Sigmoid colon (tissue), 7 donors: ENCODE data around the gene SYCE1L. TPM values are rescaled to one million over a fixed set of nuclear protein-coding genes. Genes with fewer than 3 reads are reported as not detected.
"Not testable (repeated sequence)": the region's sequence is repeated elsewhere in the genome, so short reads cannot be mapped to it uniquely, and the experiment has no call there.

Source experiments
- DNase-seq: peaks from one replicate; pipeline ENCODE4 v3.0.0-alpha.2; 2019
- H3K27ac ChIP-seq, 4 donors: fragments of 200-600 bp; sonication (generic); one replicate each; pipeline ENCODE4 v1.5.1; 2016 to 2019; ENCODE audit warnings: mild to moderate bottlenecking in 1 of 4
- H3K27me3 ChIP-seq, 3 donors: fragments of 200-600 bp; sonication (generic); one replicate each; pipeline ENCODE4 v1.5.1; 2019; ENCODE audit warnings: mild to moderate bottlenecking in 1 of 3
- H3K36me3 ChIP-seq, 4 donors: fragments of 200-600 bp; sonication (generic); one replicate each; pipeline ENCODE4 v1.5.1; 2016 to 2019
- H3K4me1 ChIP-seq, 4 donors: fragments of 200-600 bp; sonication (generic); one replicate each; pipeline ENCODE4 v1.5.1; 2017 to 2019
- H3K4me3 ChIP-seq, 4 donors: fragments of 200-600 bp; sonication (generic); one replicate each; pipeline ENCODE4 v1.5.1; 2017 to 2019; ENCODE audit warnings: mild to moderate bottlenecking in 2 of 4, moderate library complexity in 1 of 4
- H3K9me3 ChIP-seq, 4 donors: fragments of 200-600 bp in 3 of 4; sonication (generic) in 3 of 4; one replicate each; pipeline versions ENCODE4 v1.5.1 to v1.6.1; 2013 to 2019
- CTCF ChIP-seq, 4 experiments: fragments of 450-650 bp in 3 of 4; fragments of 200-600 bp in 1 of 4; IDR thresholded peaks; one replicate each; pipeline ENCODE4 v1.5.1; 2016 to 2019; ENCODE audit warnings: antibody characterized with exemption in 4 of 4, mild to moderate bottlenecking in 3 of 4, moderate library complexity in 2 of 4
- EP300 ChIP-seq, 4 donors: sonication (generic); formaldehyde crosslinking; IDR thresholded peaks; one replicate each; pipeline ENCODE4 v1.6.1; 2017; ENCODE audit warnings: antibody characterized with exemption in 4 of 4
- POLR2A ChIP-seq, 2 donors: fragments of 450-650 bp; IDR thresholded peaks; one replicate each; pipeline ENCODE4 v1.6.1; 2016; ENCODE audit warnings: antibody characterized with exemption in 2 of 2, mild to moderate bottlenecking in 2 of 2, moderate library complexity in 2 of 2
- POLR2AphosphoS5 ChIP-seq, 4 donors: sonication (generic); formaldehyde crosslinking; IDR thresholded peaks; one replicate each; pipeline ENCODE4 v1.6.1; 2017; ENCODE audit warnings: antibody characterized with exemption in 4 of 4
- WGBS, 2 donors: extraction: QIAGEN DNeasy Blood & Tissue Kit; methylation state at CpG; one replicate each; pipeline ENCODE4 v1.1.7; 2013; 5-methylcytosine and 5-hydroxymethylcytosine counted together
- intact Hi-C: fragments of 100-400 bp; cut with DNase I; formaldehyde crosslinking; loops from one replicate; pipeline ENCODE4 v1.15.1; 2023
- polyA plus RNA-seq, 3 donors: library from polyadenylated mRNA; stranded (reverse); fragments of 200-250 nt; gene quantifications; one replicate each; pipeline ENCODE4 v1.2.3, GENCODE V29; 2013
- total RNA-seq, 4 donors: library from RNA; depleted of rRNA; stranded (reverse); fragments of >200 nt; gene quantifications; one replicate each; pipeline ENCODE4 v1.1.0, GENCODE V29; 2016
- donor health status: healthy with polysubstance abuse.
- donor health status: Bipolar disorder and iron deficiency.
- donor health status: healthy.

Gene SYCE1L, protein sequence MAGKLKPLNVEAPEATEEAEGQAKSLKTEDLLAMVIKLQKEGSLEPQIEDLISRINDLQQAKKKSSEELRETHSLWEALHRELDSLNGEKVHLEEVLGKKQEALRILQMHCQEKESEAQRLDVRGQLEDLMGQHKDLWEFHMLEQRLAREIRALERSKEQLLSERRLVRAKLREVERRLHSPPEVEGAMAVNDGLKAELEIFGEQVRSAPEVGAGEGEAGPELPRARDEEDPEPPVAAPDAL
- total RNA-seq, result 1 to 10 TPM in 1 of 4 donors, under 1 TPM in 1, not detected in 2; 0.71 to 2.1 TPM
- 1 to 10 TPM in 2 of 3 donors, under 1 TPM in 1; 0.92 to 4.8 (median 1.2) TPM for polyA plus RNA-seq

DNA sequence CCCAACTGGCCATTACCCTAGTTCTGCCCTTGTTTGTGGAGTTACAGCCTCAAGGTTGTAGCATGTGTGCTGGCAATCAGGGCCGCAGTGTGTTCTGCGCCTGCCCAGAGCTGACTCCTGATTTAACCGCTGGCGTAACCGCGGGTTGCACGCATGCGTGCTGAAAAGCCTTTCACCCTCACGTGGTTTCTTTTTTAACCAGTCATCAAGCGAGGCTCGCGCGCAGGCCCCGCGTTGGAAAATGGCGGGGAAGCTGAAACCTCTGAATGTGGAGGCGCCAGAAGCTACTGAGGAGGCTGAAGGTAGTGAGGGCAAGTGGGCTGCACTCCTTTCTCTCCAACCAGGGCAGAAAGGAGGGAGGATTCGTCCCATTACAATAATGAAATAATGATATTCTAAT is at the start of gene SYCE1L:
SYCE1L (plus strand) TSS at position 198 of the 400 bp plus-strand sequence; CDS start at position 242, 44 bp downstream.
- no peak for DNase-seq
- intact Hi-C loops, result loop anchor here (10.0 kb wide), 1 partner anchor 526 kb away; the partner anchor contains the start of gene NUDT7
- H3K4me3 ChIP-seq, result no peak within 1 kb of the TSS
- peaks cover 6 to 57% (median 26%) of the 10 kb centered on the region in 4 donors for H3K36me3 ChIP-seq
- H3K9me3 ChIP-seq, result no peaks in the 10 kb centered on the region
- WGBS, 2 donors, result 91 to 93% methylated on average over 18 of the region's 18 CpGs
- no peak within 1 kb of the TSS for H3K27ac ChIP-seq
- TF ChIP-seq CTCF (IDR thresholded peaks at IDR 0.05), result no peak
- no peaks in the 10 kb centered on the region for H3K4me1 ChIP-seq
- no peaks in the 10 kb centered on the region for H3K27me3 ChIP-seq

DNA sequence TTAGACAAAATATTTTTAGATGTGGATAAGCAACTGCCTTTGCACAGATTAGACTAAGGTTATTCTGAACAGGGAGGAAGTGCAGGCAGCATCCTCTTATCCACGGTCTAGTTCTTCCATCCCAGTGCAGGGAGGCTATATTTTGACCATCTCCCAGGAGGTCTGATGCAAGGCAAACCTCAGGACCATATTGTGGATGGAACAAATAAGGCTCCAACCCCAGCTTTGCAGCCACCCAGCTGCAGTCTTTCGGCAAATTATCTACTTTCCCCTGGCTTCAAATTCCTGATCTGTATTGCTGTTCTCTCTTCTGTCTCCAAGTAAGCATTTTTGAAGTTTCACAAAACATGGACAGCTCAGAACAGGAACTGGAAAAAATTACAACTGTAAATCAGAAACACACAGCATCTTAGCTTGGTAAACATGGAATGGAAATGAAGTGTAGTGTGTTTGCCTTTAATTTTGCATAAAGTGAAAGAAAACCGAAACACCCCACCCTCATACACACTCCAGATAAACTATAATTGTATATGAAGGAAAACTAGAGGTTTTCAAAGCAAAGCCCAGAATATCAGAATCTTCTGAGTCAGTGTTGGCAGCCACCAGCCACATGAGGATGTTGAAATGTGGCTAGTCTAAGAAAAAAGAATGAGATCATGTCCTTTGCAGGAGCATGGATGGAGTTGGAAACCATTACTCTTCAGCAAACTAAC is 41.7 kb upstream of the SYCE1L start:
- H3K27me3 ChIP-seq, result no peaks in the 10 kb centered on the region
- no peaks in the 10 kb centered on the region for H3K4me1 ChIP-seq
- no peak overlapping the region for H3K4me3 ChIP-seq
- TF ChIP-seq POLR2A (IDR thresholded peaks at IDR 0.05) (no peak), CTCF (IDR thresholded peaks at IDR 0.05) (no peak), EP300 (IDR thresholded peaks at IDR 0.05) (no peak), POLR2AphosphoS5 (IDR thresholded peaks at IDR 0.05) (no peak)
- H3K27ac ChIP-seq, result no peak overlapping the region
- intact Hi-C loops, result no loop called here
- H3K36me3 ChIP-seq, result no peaks in the 10 kb centered on the region
- WGBS, 2 donors, result 46 to 47% methylated on average over 3 of the region's 3 CpGs
- DNase-seq, result no peak
- H3K9me3 ChIP-seq, result no peaks in the 10 kb centered on the region

DNA sequence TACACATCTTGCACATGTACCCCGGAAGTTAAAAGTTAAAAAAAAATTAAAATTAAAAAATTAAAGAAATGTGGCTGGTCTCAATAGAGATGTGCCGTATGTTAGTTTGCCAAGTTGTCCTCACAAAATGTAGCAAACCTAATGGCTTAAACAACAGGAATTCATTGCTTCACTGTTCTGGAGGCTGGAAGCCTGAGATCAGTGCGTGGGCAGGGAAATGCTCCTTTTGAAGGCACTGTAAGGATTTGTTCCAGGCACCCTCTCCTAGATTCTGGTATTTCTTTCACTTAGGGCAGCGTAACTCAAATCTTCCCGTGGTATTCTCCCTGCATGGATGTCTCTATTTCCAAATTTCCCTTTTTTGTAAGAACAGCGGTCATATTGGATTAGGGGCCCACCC is 40.9 kb upstream of the SYCE1L start:
- H3K36me3 ChIP-seq, result no peaks in the 10 kb centered on the region
- H3K27me3 ChIP-seq, result no peaks in the 10 kb centered on the region
- TF ChIP-seq CTCF (IDR thresholded peaks at IDR 0.05), result no peak
- no peak for TF ChIP-seq POLR2AphosphoS5 (IDR thresholded peaks at IDR 0.05)
- no peak for TF ChIP-seq EP300 (IDR thresholded peaks at IDR 0.05)
- TF ChIP-seq POLR2A (IDR thresholded peaks at IDR 0.05), result no peak
- no peaks in the 10 kb centered on the region for H3K4me1 ChIP-seq
- intact Hi-C loops, result no loop called here
- H3K4me3 ChIP-seq, result no peak overlapping the region
- H3K27ac ChIP-seq, result no peak overlapping the region
- DNase-seq, result no peak
- no peaks in the 10 kb centered on the region for H3K9me3 ChIP-seq
- 89 to 91% methylated on average over 6 of the region's 6 CpGs for WGBS, 2 donors

DNA sequence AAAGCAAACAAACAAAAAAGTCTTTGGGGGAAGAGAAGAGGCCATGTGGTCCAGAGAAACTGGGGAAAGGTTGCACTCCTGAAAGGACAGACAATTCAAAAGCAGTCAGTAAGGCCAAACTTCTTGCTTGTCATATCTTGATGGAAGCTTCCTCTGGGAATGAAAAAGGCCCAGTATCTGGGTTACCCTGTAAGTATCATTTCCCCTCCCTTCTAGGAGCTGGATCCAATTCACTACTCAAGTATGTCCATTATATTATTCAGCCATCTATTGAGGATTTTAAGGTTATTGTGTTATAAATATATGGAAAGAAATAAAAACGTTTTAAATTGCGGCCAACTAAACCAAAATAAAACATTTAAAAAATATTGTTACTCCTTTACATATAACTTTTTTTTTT is 34.2 kb upstream of the SYCE1L start:
- no peaks in the 10 kb centered on the region for H3K36me3 ChIP-seq

DNA sequence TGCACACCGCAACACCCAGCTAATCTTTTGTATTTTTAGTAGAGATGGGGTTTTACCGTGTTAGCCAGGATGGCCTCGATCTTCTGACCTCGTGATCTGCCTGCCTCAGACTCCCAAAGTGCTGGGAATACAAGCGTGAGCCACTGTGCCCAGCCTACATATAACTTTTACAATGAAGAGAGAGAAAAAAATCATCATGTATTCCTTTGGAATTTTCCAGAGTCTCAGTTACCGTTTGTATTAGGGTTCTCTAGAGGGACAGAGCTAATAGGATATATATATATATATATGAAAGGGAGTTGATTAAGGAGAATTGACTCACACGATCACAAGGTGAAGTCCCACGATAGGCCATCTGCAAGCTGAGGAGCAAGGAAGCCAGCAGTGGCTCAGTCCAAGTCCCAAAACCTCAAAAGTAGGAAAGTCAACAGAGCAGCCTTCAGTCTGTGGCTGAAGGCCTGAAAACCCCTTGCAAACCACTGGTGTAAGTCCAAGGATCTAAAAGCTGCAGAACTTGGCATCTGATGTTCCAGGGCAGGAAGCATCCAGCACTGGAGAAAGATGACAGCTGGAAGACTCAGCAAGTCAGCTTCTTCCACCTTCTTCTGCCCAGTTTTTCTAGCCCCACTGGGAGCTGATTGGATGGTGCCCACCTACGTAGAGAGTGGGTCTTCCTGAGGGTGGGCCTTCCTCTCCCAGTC is 33.5 kb upstream of the SYCE1L start:
- H3K4me3 ChIP-seq, H3K9me3 ChIP-seq, intact Hi-C loops, H3K36me3 ChIP-seq, DNase-seq, H3K4me1 ChIP-seq, H3K27ac ChIP-seq: not testable (repeated sequence)
- 82 to 84% methylated on average over 9 of the region's 9 CpGs for WGBS, 2 donors
- peaks cover 0 to 16% (median 8%) of the 10 kb centered on the region in 3 donors for H3K27me3 ChIP-seq

More for the DNA sequence above, 34.2 kb upstream of the SYCE1L start:
- TF ChIP-seq POLR2A (IDR thresholded peaks at IDR 0.05), result no peak
- TF ChIP-seq POLR2AphosphoS5 (IDR thresholded peaks at IDR 0.05), result no peak
- TF ChIP-seq EP300 (IDR thresholded peaks at IDR 0.05), result no peak
- no peak for TF ChIP-seq CTCF (IDR thresholded peaks at IDR 0.05)
- intact Hi-C loops, result no loop called here
- WGBS, 2 donors, result 80 to 85% methylated on average over 2 of the region's 2 CpGs
- no peaks in the 10 kb centered on the region for H3K9me3 ChIP-seq
- DNase-seq, result no peak
- H3K27me3 ChIP-seq, result peaks cover 0 to 9% (median 4%) of the 10 kb centered on the region in 3 donors
- H3K27ac ChIP-seq, result no peak overlapping the region
- no peak overlapping the region for H3K4me3 ChIP-seq
- no peaks in the 10 kb centered on the region for H3K4me1 ChIP-seq
